DND-41 (cell line): ENCODE measurements around the gene ZNF783.

ENCODE experiments used
- ATAC-seq: fragments of 200-7000 bp; cut with Tn5 transposase; 3 replicates; pipeline ENCODE4 v1.9.1; 2021; ENCODE audit warnings: low read depth; ENCODE audit not compliant: insufficient read depth
- DNase-seq: peaks from one replicate; pipeline ENCODE4 v3.0.0-alpha.2; 2020
- H2AFZ ChIP-seq: 2 replicates; pipeline ENCODE4 v1.6.0; 2012; ENCODE audit warnings: low read depth, low read length
- H3K27ac ChIP-seq: 2 replicates; pipeline ENCODE4 v1.5.1; 2012; ENCODE audit warnings: low read length, inconsistent platforms
- H3K27me3 ChIP-seq: fragments of 200-600 bp; sonication (generic); 2 replicates; pipeline ENCODE4 v1.6.0; 2012; ENCODE audit warnings: low read length, mild to moderate bottlenecking, inconsistent platforms; ENCODE audit not compliant: insufficient read depth, poor library complexity
- H3K36me3 ChIP-seq: 2 replicates; pipeline ENCODE4 v1.5.1; 2012; ENCODE audit warnings: low read length, inconsistent platforms; ENCODE audit not compliant: insufficient read depth
- H3K4me1 ChIP-seq: 2 replicates; pipeline ENCODE4 v1.5.1; 2012; ENCODE audit warnings: mild to moderate bottlenecking, low read length; ENCODE audit not compliant: insufficient read depth
- H3K4me2 ChIP-seq: 2 replicates; pipeline ENCODE4 v1.6.0; 2012; ENCODE audit warnings: mild to moderate bottlenecking, moderate library complexity, low read length, inconsistent platforms; ENCODE audit not compliant: insufficient read depth
- H3K4me3 ChIP-seq, 2 experiments: fragments of 200-600 bp in 1 of 2; shearing (Covaris generic) in 1 of 2; 2 replicates each; pipeline ENCODE4 v1.5.1; 2012 to 2016; ENCODE audit warnings: inconsistent platforms in 2 of 2, low read length in 2 of 2, mild to moderate bottlenecking in 2 of 2, low read depth in 1 of 2, moderate library complexity in 1 of 2
- H3K79me2 ChIP-seq: 2 replicates; pipeline ENCODE4 v1.6.0; 2012; ENCODE audit warnings: low read length, inconsistent platforms; ENCODE audit not compliant: insufficient read depth
- H3K9ac ChIP-seq: 2 replicates; pipeline ENCODE4 v1.6.0; 2012; ENCODE audit warnings: low read depth, mild to moderate bottlenecking, inconsistent platforms, low read length, moderate library complexity
- H3K9me3 ChIP-seq: 2 replicates; pipeline ENCODE4 v1.5.1; 2012; ENCODE audit warnings: low read length, moderate library complexity, mild to moderate bottlenecking, inconsistent platforms; ENCODE audit not compliant: insufficient read depth, severe bottlenecking
- H4K20me1 ChIP-seq: 2 replicates; pipeline ENCODE4 v1.6.0; 2012; ENCODE audit warnings: low read length; ENCODE audit not compliant: insufficient read depth
- CTCF ChIP-seq: IDR thresholded peaks from 2 replicates; pipeline ENCODE4 v1.5.1; 2012; ENCODE audit warnings: borderline replicate concordance, low read length, moderate library complexity, mild to moderate bottlenecking; ENCODE audit not compliant: poor library complexity, severe bottlenecking; ENCODE audit errors: extremely low read depth
- EZH2 ChIP-seq: IDR thresholded peaks from 3 replicates; pipeline ENCODE4 v1.6.1; 2012; ENCODE audit warnings: borderline replicate concordance, low read depth, mild to moderate bottlenecking, moderate library complexity, low read length, inconsistent platforms; ENCODE audit not compliant: severe bottlenecking

Gene ZNF783

GRCh38 chr7:149313981-149314380 is 52.0 kb downstream of the ZNF783 start:
- H3K9me3 ChIP-seq: no peaks in the 10 kb centered on the region

GRCh38 chr7:149316606-149317005 is 54.6 kb downstream of the ZNF783 start:
- TF ChIP-seq EZH2 (no peak), CTCF (no peak)

More at GRCh38 chr7:149313981-149314380, 52.0 kb downstream of the ZNF783 start:
- H3K4me3 ChIP-seq: no peak overlapping the region
- no peak overlapping the region for H3K27ac ChIP-seq
- DNase-seq (no peak), ATAC-seq (no peak)
- H2AFZ ChIP-seq: no peak overlapping the region
- no peak overlapping the region for H3K9ac ChIP-seq
- H3K79me2 ChIP-seq: no peaks in the 10 kb centered on the region
- no peaks in the 10 kb centered on the region for H4K20me1 ChIP-seq
- no peak overlapping the region for H3K4me2 ChIP-seq
- no peaks in the 10 kb centered on the region for H3K4me1 ChIP-seq
- no peaks in the 10 kb centered on the region for H3K27me3 ChIP-seq
- no peak for TF ChIP-seq EZH2
- no peak for TF ChIP-seq CTCF
- H3K36me3 ChIP-seq: no peaks in the 10 kb centered on the region

GRCh38 chr7:149317496-149317895 is 55.5 kb downstream of the ZNF783 start:
- Histone ChIP-seq H3K27ac (no peak overlapping the region), H3K36me3 (no peaks in the 10 kb centered on the region), H4K20me1 (no peaks in the 10 kb centered on the region), H3K4me3 (no peak overlapping the region), H3K9me3 (no peaks in the 10 kb centered on the region), H3K79me2 (no peaks in the 10 kb centered on the region), H3K4me1 (no peaks in the 10 kb centered on the region; the same call in 1 of the 2 replicates), H3K27me3 (no peaks in the 10 kb centered on the region), H3K9ac (no peak overlapping the region), H2AFZ (no peak overlapping the region), H3K4me2 (no peak overlapping the region)
- DNase-seq (no peak), ATAC-seq (no peak)
- TF ChIP-seq EZH2: no peak
- TF ChIP-seq CTCF: no peak

More at GRCh38 chr7:149316606-149317005, 54.6 kb downstream of the ZNF783 start:
- no peak overlapping the region for H3K4me3 ChIP-seq
- H3K4me1 ChIP-seq: no peaks in the 10 kb centered on the region
- no peaks in the 10 kb centered on the region for H4K20me1 ChIP-seq
- H3K9me3 ChIP-seq: no peaks in the 10 kb centered on the region
- no peaks in the 10 kb centered on the region for H3K36me3 ChIP-seq
- no peaks in the 10 kb centered on the region for H3K27me3 ChIP-seq
- no peak overlapping the region for H2AFZ ChIP-seq
- no peak overlapping the region for H3K4me2 ChIP-seq
- DNase-seq: no peak
- no peak overlapping the region for H3K27ac ChIP-seq
- ATAC-seq: no peak
- no peak overlapping the region for H3K9ac ChIP-seq
- H3K79me2 ChIP-seq: no peaks in the 10 kb centered on the region

DNA sequence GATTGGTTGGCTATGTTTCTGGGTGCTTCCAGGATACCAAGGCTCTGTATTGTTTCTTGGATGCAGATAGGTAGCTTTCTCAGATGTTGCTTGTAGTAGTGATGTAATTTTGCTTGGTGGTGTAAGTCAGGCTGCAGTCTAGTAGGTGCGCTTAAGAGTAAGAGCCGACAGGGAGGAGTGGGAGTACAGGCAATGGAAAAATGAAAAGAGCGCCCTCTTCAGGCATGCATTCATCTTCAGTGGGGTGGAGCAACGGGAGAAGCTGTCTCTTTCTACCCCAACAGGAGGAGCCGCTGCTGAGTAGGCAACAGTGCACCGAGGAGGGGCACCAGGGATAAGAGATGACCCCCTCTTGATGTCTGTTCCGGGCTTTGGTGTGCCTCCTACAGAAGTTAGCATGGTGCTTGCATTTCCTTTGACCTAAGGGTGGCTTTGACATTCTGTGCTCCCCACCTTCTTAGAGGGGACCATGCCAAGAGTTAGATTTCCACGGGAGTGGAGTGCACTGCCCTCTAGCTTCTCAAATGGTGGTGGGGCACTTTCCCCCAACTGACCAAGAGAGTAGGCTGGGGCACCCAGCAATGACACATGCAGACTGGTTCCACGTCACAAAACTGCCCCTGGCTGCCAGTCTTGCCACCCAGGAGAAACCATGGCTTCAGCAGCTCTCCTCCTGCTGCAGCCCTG is 56.1 kb downstream of the ZNF783 start:
- H3K79me2 ChIP-seq: no peaks in the 10 kb centered on the region
- H3K4me3 ChIP-seq: no peak overlapping the region
- no peak overlapping the region for H3K4me2 ChIP-seq
- no peaks in the 10 kb centered on the region for H3K36me3 ChIP-seq
- no peak for TF ChIP-seq CTCF
- no peak for TF ChIP-seq EZH2
- no peak overlapping the region for H3K27ac ChIP-seq
- no peak overlapping the region for H2AFZ ChIP-seq
- H4K20me1 ChIP-seq: no peaks in the 10 kb centered on the region
- H3K9me3 ChIP-seq: no peaks in the 10 kb centered on the region
- ATAC-seq (no peak), DNase-seq (no peak)
- no peaks in the 10 kb centered on the region; the same call in 1 of the 2 replicates for H3K4me1 ChIP-seq
- H3K27me3 ChIP-seq: no peaks in the 10 kb centered on the region
- no peak overlapping the region for H3K9ac ChIP-seq
